ENCODE measurements around the gene ADPRHL1.

ADPRHL1 gene

GRCh38 chr13:113430378-113431110 is 22.7 kb downstream of the ADPRHL1 start:
- no peak for DNase-seq

- no peak for DNase-seq
Observed at GRCh38 chr13:113429608-113429985, 23.7 kb downstream of the ADPRHL1 start.

GRCh38 chr13:113428871-113429607 is 24.2 kb downstream of the ADPRHL1 start:
- no peak for DNase-seq

- no peak for DNase-seq
Observed at GRCh38 chr13:113428469-113428865, 24.8 kb downstream of the ADPRHL1 start.

GRCh38 chr13:113427562-113428468 is 25.5 kb downstream of the ADPRHL1 start:
- DNase-seq = no peak

- no peak for DNase-seq
Observed at GRCh38 chr13:113426591-113426986, 26.7 kb downstream of the ADPRHL1 start.

- DNase-seq = no peak
Observed at GRCh38 chr13:113425941-113426590, 27.2 kb downstream of the ADPRHL1 start.

GRCh38 chr13:113423520-113424163 is 29.6 kb downstream of the ADPRHL1 start:
- no peak for DNase-seq

- DNase-seq = no peak
Observed at GRCh38 chr13:113422807-113423519, 30.3 kb downstream of the ADPRHL1 start.

GRCh38 chr13:113421673-113422270 is 31.5 kb downstream of the ADPRHL1 start:
- DNase-seq = no peak

GRCh38 chr13:113420833-113421600 is 32.3 kb downstream of the ADPRHL1 start:
- DNase-seq = no peak

GRCh38 chr13:113420232-113420631 is 33.1 kb downstream of the ADPRHL1 start:
- DNase-seq = no peak

GRCh38 chr13:113419531-113420193 is 33.6 kb downstream of the ADPRHL1 start:
- no peak for DNase-seq

- DNase-seq = no peak
Observed at GRCh38 chr13:113418722-113419049, 34.6 kb downstream of the ADPRHL1 start.

- DNase-seq = no peak
Observed at GRCh38 chr13:113417836-113418721, 35.2 kb downstream of the ADPRHL1 start.

GRCh38 chr13:113417008-113417751 is 36.1 kb downstream of the ADPRHL1 start:
- no peak for DNase-seq

GRCh38 chr13:113415825-113416224 is 37.5 kb downstream of the ADPRHL1 start:
- DNase-seq = no peak

- DNase-seq = no peak
Observed at GRCh38 chr13:113415032-113415431, 38.3 kb downstream of the ADPRHL1 start.

Measured in NCI-H1417 treated with DMSO at 0.1 percent for 48 hours (cell line).